Endothelial cell of umbilical vein (primary cell): Measurements from ENCODE around the gene CDC5L. TPM values are rescaled to one million over a fixed set of nuclear protein-coding genes. Genes with fewer than 3 reads are reported as not detected.
A peak's percentile ranks its signal among the peaks of the same experiment; 100 is the strongest.
"Not testable (repeated sequence)": the region's sequence is repeated elsewhere in the genome, so short reads cannot be mapped to it uniquely, and the experiment has no call there.

Experiments used
- BruUV-seq: library from RNA; stranded (reverse); fragments of 400-500 nt; replicated peaks from 2 replicates; lab custom pipeline; 2021; lab: Mats Ljungman, UMichigan
- CTCF ChIA-PET: fragments of 300-600, 350-600 bp; sonication (Branson Sonifier 250); formaldehyde crosslinking; loops from one replicate; lab custom pipeline; 2021; ENCODE audit warnings: antibody characterized with exemption, inconsistent platforms; lab: Charles Lee
- POLR2A ChIA-PET: fragments of 300-600, 350-600 bp; sonication (Branson Sonifier 250); formaldehyde crosslinking; loops from one replicate; lab custom pipeline; 2021; ENCODE audit warnings: antibody characterized with exemption, inconsistent platforms; lab: Charles Lee
- DNase-seq: peaks from one replicate; pipeline ENCODE4 v3.0.0-alpha.2; 2011; ENCODE audit warnings: low read depth, low spot score
- FAIRE-seq: peaks from 2 replicates; lab custom pipeline; 2011; peaks lifted over from hg19 to GRCh38; lab: Jason Lieb, UNC
- H2AFZ ChIP-seq: 2 replicates; pipeline ENCODE4 v1.6.0; 2012; ENCODE audit warnings: low read depth, low read length, control low read depth, inconsistent platforms
- H3K27ac ChIP-seq: 2 replicates; pipeline ENCODE4 v1.5.1; 2011; ENCODE audit warnings: low read depth, mild to moderate bottlenecking, control low read depth, low read length, moderate library complexity; ENCODE audit not compliant: insufficient read depth
- H3K27me3 ChIP-seq, 2 experiments: 2 replicates each; pipeline versions ENCODE4 v1.6.0 to v1.6.1; 2011; ENCODE audit warnings: low read length in 2 of 2, mixed read lengths in 1 of 2; ENCODE audit not compliant: control insufficient read depth in 2 of 2, insufficient read depth in 2 of 2
- H3K36me3 ChIP-seq, 2 experiments: 2 replicates in 1 of 2; 3 replicates in 1 of 2; pipeline ENCODE4 v1.5.1; 2011; ENCODE audit warnings: low read length in 2 of 2, mild to moderate bottlenecking in 1 of 2, moderate library complexity in 1 of 2; ENCODE audit not compliant: control insufficient read depth in 2 of 2, insufficient read depth in 2 of 2; ENCODE audit errors: extremely low read depth in 1 of 2
- H3K4me1 ChIP-seq: 3 replicates; pipeline ENCODE4 v1.5.1; 2011; ENCODE audit warnings: mild to moderate bottlenecking, low read length; ENCODE audit not compliant: control insufficient read depth, insufficient read depth; ENCODE audit errors: extremely low read depth
- H3K4me2 ChIP-seq: 2 replicates; pipeline ENCODE4 v1.6.1; 2011; ENCODE audit warnings: low read length, control low read depth, mixed read lengths; ENCODE audit not compliant: insufficient read depth
- H3K4me3 ChIP-seq, 3 experiments: fragments of 200-600 bp in 1 of 3; sonication (generic), shearing (Covaris generic) in 1 of 3; replicated peaks in 1 of 3; 2 replicates each; pipeline ENCODE4 v1.5.1; 2011 to 2016; ENCODE audit warnings: control low read depth in 3 of 3, low read length in 3 of 3, mild to moderate bottlenecking in 2 of 3, inconsistent platforms in 1 of 3, low read depth in 1 of 3, moderate library complexity in 1 of 3; ENCODE audit not compliant: insufficient read depth in 1 of 3
- H3K79me2 ChIP-seq: 2 replicates; pipeline ENCODE4 v1.6.0; 2012; ENCODE audit warnings: low read length, inconsistent platforms; ENCODE audit not compliant: control insufficient read depth, insufficient read depth
- H3K9ac ChIP-seq: replicated peaks from 2 replicates; pipeline ENCODE3; 2011; ENCODE audit warnings: low read length, control low read depth; ENCODE audit not compliant: insufficient read depth; ENCODE audit errors: extremely low read depth
- H3K9me1 ChIP-seq: replicated peaks from 3 replicates; pipeline ENCODE4 v1.6.0; 2011; ENCODE audit warnings: mild to moderate bottlenecking, low read length; ENCODE audit not compliant: control insufficient read depth, insufficient read depth; ENCODE audit errors: extremely low read depth
- H3K9me3 ChIP-seq: replicated peaks from 2 replicates; pipeline ENCODE4 v1.5.1; 2012; ENCODE audit warnings: low read length, inconsistent platforms; ENCODE audit not compliant: control insufficient read depth, insufficient read depth
- H4K20me1 ChIP-seq: replicated peaks from 2 replicates; pipeline ENCODE3; 2011; ENCODE audit warnings: mild to moderate bottlenecking, low read length; ENCODE audit not compliant: control insufficient read depth, insufficient read depth; ENCODE audit errors: extremely low read depth
- EZH2 ChIP-seq: IDR thresholded peaks from 2 replicates; pipeline ENCODE4 v1.6.1; 2012; ENCODE audit warnings: borderline replicate concordance, low read depth, mild to moderate bottlenecking, moderate library complexity, low read length, inconsistent platforms; ENCODE audit not compliant: severe bottlenecking
- FOS ChIP-seq: IDR thresholded peaks from 2 replicates; pipeline ENCODE4 v1.6.1; 2011; ENCODE audit warnings: mild to moderate bottlenecking, low read length, moderate library complexity, borderline replicate concordance; ENCODE audit not compliant: insufficient read depth
- MYC ChIP-seq: IDR thresholded peaks from one replicate; pipeline ENCODE4 v1.6.1; 2011; ENCODE audit warnings: mild to moderate bottlenecking, low read depth, low read length
- POLR2A ChIP-seq: IDR thresholded peaks from 2 replicates; pipeline ENCODE4 v1.6.1; 2012; ENCODE audit warnings: low read depth, mild to moderate bottlenecking, control low read depth, low read length
- dilution Hi-C: fragments of 300-500 bp; cut with MboI; formaldehyde crosslinking; loops from one replicate; pipeline ENCODE4 v1.15.0; 2019; ENCODE audit warnings: low sequenced_read_pairs; ENCODE audit not compliant: extremely low pct_ligation_motif_present
- intact Hi-C: fragments of 100-400 bp; cut with micrococcal nuclease; formaldehyde crosslinking; loops from one replicate; pipeline ENCODE4 v1.10.0; 2022
- polyA plus RNA-seq, 4 experiments: library from polyadenylated mRNA; depleted of rRNA in 3 of 4; stranded (reverse) in 3 of 4; unstranded in 1 of 4; fragments of >200 nt; gene quantifications; 2 replicates each; pipeline versions ENCODE4 v1.2.1 to v1.2.3, GENCODE V29; 2011 to 2012; ENCODE audit warnings: missing spikeins in 1 of 4
- total RNA-seq: library from RNA; stranded (reverse); gene quantifications from 2 replicates; pipeline ENCODE4 v1.2.3, GENCODE V29; 2021
- TF ChIP-seq, protein P1 (sequence below), 2 donors: IDR thresholded peaks; 1 replicate in 1 of 2; 2 replicates in 1 of 2; pipeline ENCODE4 v1.5.1; 2011; ENCODE audit warnings: low read length in 2 of 2, mild to moderate bottlenecking in 2 of 2, moderate library complexity in 2 of 2, control low read depth in 1 of 2, inconsistent platforms in 1 of 2, low read depth in 1 of 2; ENCODE audit not compliant: insufficient read depth in 1 of 2; ENCODE audit errors: extremely low read depth in 1 of 2

CDC5L gene
- total and polyA plus RNA-seq, 2 donors (not counting 3 experiments of a cell fraction or from before 2014, with no cell fraction given) = 6.9 to 24.6 TPM

DNA sequence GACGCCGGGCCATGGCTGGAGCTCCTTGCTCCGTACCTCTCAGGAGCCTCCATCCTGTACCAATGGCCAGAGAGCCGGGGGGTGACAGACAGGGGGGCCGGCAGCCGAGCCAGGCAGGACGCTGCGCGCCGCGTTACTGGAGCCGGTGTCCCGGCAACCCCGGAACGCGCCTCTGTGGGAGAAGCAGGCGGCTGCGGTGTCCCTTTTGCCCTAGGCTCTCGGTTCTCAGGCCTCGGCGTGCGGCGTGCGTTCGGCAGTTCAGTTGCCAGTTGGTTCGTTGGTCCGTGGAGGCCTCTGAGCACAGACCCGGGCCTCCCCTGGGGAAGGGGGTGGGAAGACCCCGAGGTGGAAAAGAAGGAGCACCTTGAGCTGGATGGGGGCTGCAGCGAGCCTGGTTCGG lies 45.0 kb upstream of the CDC5L start, which contains the start of gene SPATS1:
Gene SPATS1, plus strand, starts transcription at position 162 of the 400 bp plus-strand sequence. CDS start 446 bp downstream, outside the sequence.
- no peak within 1 kb of the TSS for H3K4me3 ChIP-seq
- H3K9me1 ChIP-seq = no peaks in the 10 kb centered on the region
- CTCF ChIA-PET = interaction anchor here (0.6 to 3.2 kb wide), 4 partner anchors 10 to 121 kb away, joined by 3 to 21 read pairs (median 4); partner anchors contain the start of gene AARS2
- dilution Hi-C loops (no loop called here), intact Hi-C loops (no loop called here)
- H3K4me1 ChIP-seq = no peaks in the 10 kb centered on the region
- FAIRE-seq (no peak), DNase-seq (no peak)
- H3K9ac ChIP-seq = no peak within 1 kb of the TSS
- H3K79me2 ChIP-seq = no peaks in the 10 kb centered on the region
- no peak within 1 kb of the TSS for H3K4me2 ChIP-seq
- no peaks in the 10 kb centered on the region for H4K20me1 ChIP-seq
- TF ChIP-seq, protein P1, sequence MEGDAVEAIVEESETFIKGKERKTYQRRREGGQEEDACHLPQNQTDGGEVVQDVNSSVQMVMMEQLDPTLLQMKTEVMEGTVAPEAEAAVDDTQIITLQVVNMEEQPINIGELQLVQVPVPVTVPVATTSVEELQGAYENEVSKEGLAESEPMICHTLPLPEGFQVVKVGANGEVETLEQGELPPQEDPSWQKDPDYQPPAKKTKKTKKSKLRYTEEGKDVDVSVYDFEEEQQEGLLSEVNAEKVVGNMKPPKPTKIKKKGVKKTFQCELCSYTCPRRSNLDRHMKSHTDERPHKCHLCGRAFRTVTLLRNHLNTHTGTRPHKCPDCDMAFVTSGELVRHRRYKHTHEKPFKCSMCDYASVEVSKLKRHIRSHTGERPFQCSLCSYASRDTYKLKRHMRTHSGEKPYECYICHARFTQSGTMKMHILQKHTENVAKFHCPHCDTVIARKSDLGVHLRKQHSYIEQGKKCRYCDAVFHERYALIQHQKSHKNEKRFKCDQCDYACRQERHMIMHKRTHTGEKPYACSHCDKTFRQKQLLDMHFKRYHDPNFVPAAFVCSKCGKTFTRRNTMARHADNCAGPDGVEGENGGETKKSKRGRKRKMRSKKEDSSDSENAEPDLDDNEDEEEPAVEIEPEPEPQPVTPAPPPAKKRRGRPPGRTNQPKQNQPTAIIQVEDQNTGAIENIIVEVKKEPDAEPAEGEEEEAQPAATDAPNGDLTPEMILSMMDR (IDR thresholded peaks at IDR 0.05; ENCODE audit: extremely low read depth in 1 of 2, insufficient read depth in 1 of 2, low read depth in 1 of 2, low read length in 2 of 2) = no peak
- peak; percentile 60 for TF ChIP-seq EZH2
- no peak for TF ChIP-seq MYC
- no peak for TF ChIP-seq FOS
- TF ChIP-seq POLR2A = no peak
- H3K9me3 ChIP-seq = no peaks in the 10 kb centered on the region
- H3K27me3 ChIP-seq = peaks cover 35 to 48% of the 10 kb centered on the region in 2 experiments
- POLR2A ChIA-PET = no interaction called here
- no peak within 1 kb of the TSS for H2AFZ ChIP-seq
- H3K36me3 ChIP-seq = no peaks in the 10 kb centered on the region
- no peak within 1 kb of the TSS for H3K27ac ChIP-seq
- BruUV-seq = no TSS peak

- H3K9me1 ChIP-seq, H3K9ac ChIP-seq, H3K9me3 ChIP-seq, H3K4me2 ChIP-seq, intact Hi-C loops, CTCF ChIA-PET, H3K79me2 ChIP-seq, H3K27ac ChIP-seq, BruUV-seq, FAIRE-seq, H3K4me3 ChIP-seq, POLR2A ChIA-PET, H3K4me1 ChIP-seq, DNase-seq, dilution Hi-C loops, H2AFZ ChIP-seq, H3K36me3 ChIP-seq, H4K20me1 ChIP-seq: not testable (repeated sequence)
- peaks cover 31 to 39% of the 10 kb centered on the region in 2 experiments for H3K27me3 ChIP-seq
Observed at GRCh38 chr6:44346818-44347217, 40.7 kb upstream of the CDC5L start.
